ENCODE data around the gene NOL3. TPM values are rescaled to one million over a fixed set of nuclear protein-coding genes. Genes with fewer than 3 reads are reported as not detected.
A peak's percentile ranks its signal among the peaks of the same experiment; 100 is the strongest.

NOL3 gene
- total and polyA plus RNA-seq, 2 of the 13 experiments (the other 11 are each of a cell fraction or from before 2014, with no cell fraction given): 5.7 to 20.5 TPM

GRCh38 chr16:67170168-67170948 lies at the start of gene NOL3 (continued):
- peak; percentile 60; the same call in 1 of the 2 replicates for TF ChIP-seq TAF1 (CRISPR knock-in tag; IDR thresholded peaks at IDR 0.05)
- no peak for TF ChIP-seq FIP1L1 (IDR thresholded peaks at IDR 0.05; ENCODE audit: borderline replicate concordance, insufficient read depth, low read depth, low read length)
- peak; percentile 57; the same call in 1 of the 2 replicates for TF ChIP-seq ZMYM3 (CRISPR knock-in tag; IDR thresholded peaks at IDR 0.05)
- TF ChIP-seq NFIB (CRISPR knock-in tag; IDR thresholded peaks at IDR 0.05; ENCODE audit: borderline replicate concordance): no peak
- TF ChIP-seq ZNF737 (CRISPR knock-in tag; IDR thresholded peaks at IDR 0.05; ENCODE audit: borderline replicate concordance): no peak
- TF ChIP-seq ZFP36 (IDR thresholded peaks at IDR 0.05; ENCODE audit: borderline replicate concordance, low read depth, low read length, partially characterized antibody): no peak
- TF ChIP-seq NFE2L2 (IDR thresholded peaks at IDR 0.05; ENCODE audit: low read length): peak; percentile 74
- peak; percentile 6 for TF ChIP-seq SKI (IDR thresholded peaks at IDR 0.05; ENCODE audit: partially characterized antibody)
- peak; percentile 52; the same call in 1 of the 2 replicates for TF ChIP-seq NFE2 (CRISPR knock-in tag; IDR thresholded peaks at IDR 0.05)
- TF ChIP-seq POLR2AphosphoS2 (IDR thresholded peaks at IDR 0.05; ENCODE audit: low read depth, low read length): no peak
- TF ChIP-seq, protein P1, sequence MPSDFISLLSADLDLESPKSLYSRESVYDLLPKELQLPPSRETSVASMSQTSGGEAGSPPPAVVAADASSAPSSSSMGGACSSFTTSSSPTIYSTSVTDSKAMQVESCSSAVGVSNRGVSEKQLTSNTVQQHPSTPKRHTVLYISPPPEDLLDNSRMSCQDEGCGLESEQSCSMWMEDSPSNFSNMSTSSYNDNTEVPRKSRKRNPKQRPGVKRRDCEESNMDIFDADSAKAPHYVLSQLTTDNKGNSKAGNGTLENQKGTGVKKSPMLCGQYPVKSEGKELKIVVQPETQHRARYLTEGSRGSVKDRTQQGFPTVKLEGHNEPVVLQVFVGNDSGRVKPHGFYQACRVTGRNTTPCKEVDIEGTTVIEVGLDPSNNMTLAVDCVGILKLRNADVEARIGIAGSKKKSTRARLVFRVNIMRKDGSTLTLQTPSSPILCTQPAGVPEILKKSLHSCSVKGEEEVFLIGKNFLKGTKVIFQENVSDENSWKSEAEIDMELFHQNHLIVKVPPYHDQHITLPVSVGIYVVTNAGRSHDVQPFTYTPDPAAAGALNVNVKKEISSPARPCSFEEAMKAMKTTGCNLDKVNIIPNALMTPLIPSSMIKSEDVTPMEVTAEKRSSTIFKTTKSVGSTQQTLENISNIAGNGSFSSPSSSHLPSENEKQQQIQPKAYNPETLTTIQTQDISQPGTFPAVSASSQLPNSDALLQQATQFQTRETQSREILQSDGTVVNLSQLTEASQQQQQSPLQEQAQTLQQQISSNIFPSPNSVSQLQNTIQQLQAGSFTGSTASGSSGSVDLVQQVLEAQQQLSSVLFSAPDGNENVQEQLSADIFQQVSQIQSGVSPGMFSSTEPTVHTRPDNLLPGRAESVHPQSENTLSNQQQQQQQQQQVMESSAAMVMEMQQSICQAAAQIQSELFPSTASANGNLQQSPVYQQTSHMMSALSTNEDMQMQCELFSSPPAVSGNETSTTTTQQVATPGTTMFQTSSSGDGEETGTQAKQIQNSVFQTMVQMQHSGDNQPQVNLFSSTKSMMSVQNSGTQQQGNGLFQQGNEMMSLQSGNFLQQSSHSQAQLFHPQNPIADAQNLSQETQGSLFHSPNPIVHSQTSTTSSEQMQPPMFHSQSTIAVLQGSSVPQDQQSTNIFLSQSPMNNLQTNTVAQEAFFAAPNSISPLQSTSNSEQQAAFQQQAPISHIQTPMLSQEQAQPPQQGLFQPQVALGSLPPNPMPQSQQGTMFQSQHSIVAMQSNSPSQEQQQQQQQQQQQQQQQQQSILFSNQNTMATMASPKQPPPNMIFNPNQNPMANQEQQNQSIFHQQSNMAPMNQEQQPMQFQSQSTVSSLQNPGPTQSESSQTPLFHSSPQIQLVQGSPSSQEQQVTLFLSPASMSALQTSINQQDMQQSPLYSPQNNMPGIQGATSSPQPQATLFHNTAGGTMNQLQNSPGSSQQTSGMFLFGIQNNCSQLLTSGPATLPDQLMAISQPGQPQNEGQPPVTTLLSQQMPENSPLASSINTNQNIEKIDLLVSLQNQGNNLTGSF (CRISPR knock-in tag; IDR thresholded peaks at IDR 0.05): no peak
- TF ChIP-seq TRIM22 (IDR thresholded peaks at IDR 0.05): no peak
- TF ChIP-seq, protein P2, sequence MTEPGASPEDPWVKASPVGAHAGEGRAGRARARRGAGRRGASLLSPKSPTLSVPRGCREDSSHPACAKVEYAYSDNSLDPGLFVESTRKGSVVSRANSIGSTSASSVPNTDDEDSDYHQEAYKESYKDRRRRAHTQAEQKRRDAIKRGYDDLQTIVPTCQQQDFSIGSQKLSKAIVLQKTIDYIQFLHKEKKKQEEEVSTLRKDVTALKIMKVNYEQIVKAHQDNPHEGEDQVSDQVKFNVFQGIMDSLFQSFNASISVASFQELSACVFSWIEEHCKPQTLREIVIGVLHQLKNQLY (CRISPR knock-in tag; IDR thresholded peaks at IDR 0.05): peak; percentile 47; the same call in 1 of the 2 replicates
- TF ChIP-seq DMTF1 (CRISPR knock-in tag; IDR thresholded peaks at IDR 0.05): no peak
- TF ChIP-seq, protein P3, sequence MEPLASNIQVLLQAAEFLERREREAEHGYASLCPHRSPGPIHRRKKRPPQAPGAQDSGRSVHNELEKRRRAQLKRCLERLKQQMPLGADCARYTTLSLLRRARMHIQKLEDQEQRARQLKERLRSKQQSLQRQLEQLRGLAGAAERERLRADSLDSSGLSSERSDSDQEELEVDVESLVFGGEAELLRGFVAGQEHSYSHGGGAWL (CRISPR knock-in tag; IDR thresholded peaks at IDR 0.05): peak; percentile 35
- no peak for TF ChIP-seq ZNF773 (CRISPR knock-in tag; IDR thresholded peaks at IDR 0.05; ENCODE audit: borderline replicate concordance)
- no peak for TF ChIP-seq CERS6 (CRISPR knock-in tag; IDR thresholded peaks at IDR 0.05)
- peak; percentile 56; the same call in 1 of the 2 replicates for TF ChIP-seq ELF3 (CRISPR knock-in tag; IDR thresholded peaks at IDR 0.05)
